ENCODE data around the gene GSTO2.

GSTO2 gene

GRCh38 chr10:104333032-104333727 is 64.2 kb downstream of the GSTO2 start:
- TF ChIP-seq, protein P1, sequence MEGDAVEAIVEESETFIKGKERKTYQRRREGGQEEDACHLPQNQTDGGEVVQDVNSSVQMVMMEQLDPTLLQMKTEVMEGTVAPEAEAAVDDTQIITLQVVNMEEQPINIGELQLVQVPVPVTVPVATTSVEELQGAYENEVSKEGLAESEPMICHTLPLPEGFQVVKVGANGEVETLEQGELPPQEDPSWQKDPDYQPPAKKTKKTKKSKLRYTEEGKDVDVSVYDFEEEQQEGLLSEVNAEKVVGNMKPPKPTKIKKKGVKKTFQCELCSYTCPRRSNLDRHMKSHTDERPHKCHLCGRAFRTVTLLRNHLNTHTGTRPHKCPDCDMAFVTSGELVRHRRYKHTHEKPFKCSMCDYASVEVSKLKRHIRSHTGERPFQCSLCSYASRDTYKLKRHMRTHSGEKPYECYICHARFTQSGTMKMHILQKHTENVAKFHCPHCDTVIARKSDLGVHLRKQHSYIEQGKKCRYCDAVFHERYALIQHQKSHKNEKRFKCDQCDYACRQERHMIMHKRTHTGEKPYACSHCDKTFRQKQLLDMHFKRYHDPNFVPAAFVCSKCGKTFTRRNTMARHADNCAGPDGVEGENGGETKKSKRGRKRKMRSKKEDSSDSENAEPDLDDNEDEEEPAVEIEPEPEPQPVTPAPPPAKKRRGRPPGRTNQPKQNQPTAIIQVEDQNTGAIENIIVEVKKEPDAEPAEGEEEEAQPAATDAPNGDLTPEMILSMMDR (IDR thresholded peaks at IDR 0.05): no peak

- TF ChIP-seq, protein P1 (IDR thresholded peaks at IDR 0.05): no peak
Observed at GRCh38 chr10:104333728-104334373, 64.9 kb downstream of the GSTO2 start.

DNA sequence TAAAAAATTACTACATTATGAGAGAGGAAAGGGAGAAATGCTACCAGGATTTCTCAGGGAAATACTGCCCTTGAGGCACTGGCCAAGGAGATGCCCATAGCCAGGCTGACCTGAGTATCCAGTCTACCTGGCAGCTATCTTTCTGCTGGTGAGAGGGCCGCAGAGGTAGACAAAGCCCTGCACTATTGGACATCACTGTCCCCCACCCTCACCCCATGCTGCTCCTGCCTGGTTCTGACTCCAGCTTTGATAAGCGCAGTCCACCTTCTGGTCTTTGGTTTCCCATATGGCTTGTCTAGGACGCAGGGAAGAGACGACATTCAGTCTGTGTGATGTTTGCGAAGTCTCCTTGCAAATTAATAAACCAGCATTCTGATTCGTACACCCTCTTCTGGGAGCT is 65.6 kb downstream of the GSTO2 start:
- TF ChIP-seq, protein P1 (IDR thresholded peaks at IDR 0.05): no peak

DNA sequence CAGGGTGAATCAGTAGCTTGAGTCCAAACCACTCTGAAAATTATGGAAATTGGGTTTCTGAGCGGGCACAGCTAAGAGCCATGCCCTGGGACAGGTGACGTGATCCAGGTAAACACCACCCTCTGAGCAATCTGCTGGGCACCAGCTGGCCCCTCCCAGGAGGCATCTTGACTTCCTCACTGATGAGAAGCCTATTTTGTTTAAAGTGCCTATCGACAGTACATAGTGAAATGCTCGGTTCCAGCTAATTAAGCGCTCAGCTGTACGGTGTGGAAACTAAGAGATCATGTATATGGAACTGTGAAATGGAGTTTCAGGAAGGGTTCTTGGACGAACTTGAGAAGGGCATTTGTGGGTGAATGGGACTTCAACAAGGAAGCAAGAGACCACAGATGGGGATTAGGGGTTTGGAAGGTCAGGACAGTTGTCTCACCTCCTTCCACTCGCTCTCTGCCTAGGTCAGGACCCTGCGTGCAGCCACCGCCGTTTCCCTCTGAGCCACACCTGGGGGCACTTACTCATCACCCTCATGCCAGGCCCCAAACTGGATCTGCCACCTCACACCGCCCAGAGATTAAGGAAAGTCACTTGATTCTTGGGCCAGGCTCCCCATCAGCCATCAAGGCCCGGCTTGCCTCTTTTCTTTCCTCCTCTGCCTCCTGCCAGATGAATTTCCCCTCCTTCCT is 66.1 kb downstream of the GSTO2 start:
- TF ChIP-seq, protein P1 (IDR thresholded peaks at IDR 0.05): no peak

DNA sequence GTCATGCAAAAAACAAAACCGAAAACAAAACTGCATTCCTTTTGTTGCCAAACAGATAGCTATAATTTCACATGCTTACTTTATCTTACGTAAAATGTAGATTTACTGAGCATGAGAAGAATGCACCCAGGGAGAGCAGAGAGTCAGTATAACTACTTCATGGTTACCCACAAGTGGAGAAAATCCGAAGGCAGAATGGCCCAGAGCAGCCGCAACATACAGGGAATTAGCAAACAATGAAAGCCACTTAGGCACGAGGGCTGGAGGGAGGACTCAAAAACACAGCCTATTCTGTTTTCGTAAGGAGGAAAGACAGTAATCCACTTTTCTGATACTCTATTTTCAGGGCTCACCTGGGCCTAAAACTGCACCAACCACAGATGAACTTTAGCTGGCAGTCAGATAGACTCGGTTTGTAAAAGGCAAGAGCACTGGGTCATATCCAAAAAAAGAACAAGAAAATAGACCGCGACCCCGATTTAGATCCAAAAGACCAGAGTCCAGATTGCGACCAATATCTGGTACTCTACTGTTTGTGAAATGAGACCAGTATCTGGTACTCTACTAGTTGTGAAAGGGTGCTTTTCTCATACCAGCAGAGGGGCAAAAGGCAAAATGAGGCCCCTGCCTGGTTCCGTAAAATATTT is 68.0 kb downstream of the GSTO2 start:
- TF ChIP-seq, protein P1 (IDR thresholded peaks at IDR 0.05): no peak

- TF ChIP-seq, protein P1 (IDR thresholded peaks at IDR 0.05): no peak
Observed at GRCh38 chr10:104337521-104337984, 68.6 kb downstream of the GSTO2 start.

- TF ChIP-seq, protein P1 (IDR thresholded peaks at IDR 0.05): peak; percentile 32; the same call in 1 of the 2 replicates
Observed at GRCh38 chr10:104337985-104338735, 69.2 kb downstream of the GSTO2 start, which contains the start of gene ITPRIP. TSS of gene ITPRIP (minus strand) at chr10:104338465. CDS start at chr10:104316051, 22,414 bp downstream.
